GM04503 (cell line): Measurements from ENCODE around the gene SLC16A1.
A peak's percentile ranks its signal among the peaks of the same experiment; 100 is the strongest.

ENCODE experiments used
- DNase-seq: peaks from one replicate; pipeline ENCODE4 v3.0.0-alpha.2; 2012; ENCODE audit warnings: low read depth

Gene SLC16A1

DNA sequence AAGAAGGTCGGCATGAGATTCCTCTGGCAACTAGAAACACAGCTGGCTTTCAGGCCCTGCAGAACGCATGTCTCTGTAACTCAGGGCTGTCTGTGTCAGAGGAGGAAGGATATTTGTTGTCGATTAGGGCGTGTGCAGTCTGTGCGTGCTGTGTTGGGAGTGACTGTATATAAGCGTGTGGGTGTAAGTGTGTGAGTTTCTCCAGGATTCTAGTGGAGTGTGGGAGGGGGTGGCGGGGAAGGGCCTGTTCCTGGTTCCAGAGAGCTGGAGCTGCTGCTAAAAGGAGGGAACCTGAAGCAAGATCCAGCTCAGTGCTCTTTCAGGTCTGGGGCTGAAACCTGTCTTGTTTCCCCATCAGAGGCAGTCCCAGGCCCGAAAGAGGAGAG is 74.3 kb downstream of the SLC16A1 start:
- DNase-seq, result no peak

DNA sequence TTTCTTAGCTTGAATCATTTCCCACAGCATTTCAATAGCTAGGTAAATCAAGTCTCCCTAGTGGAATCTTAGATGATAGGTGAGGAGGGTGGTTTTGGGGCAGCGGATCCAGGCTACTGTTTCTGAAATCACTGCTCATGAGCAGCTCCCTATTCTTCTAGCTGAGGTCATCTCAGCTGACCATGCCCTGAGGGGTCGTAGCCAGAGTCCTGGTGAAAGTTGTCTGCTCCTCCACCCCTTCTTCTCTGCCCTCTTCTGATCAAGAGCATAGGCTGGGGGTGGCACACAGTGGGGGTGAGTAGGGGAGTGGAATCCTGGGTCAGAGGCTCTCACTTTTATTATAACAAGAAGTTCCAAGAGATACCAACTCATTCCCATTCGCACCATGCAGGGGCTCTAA is 76.2 kb downstream of the SLC16A1 start:
- DNase-seq, result no peak

- DNase-seq, result no peak
Observed at GRCh38 chr1:112878321-112878720, 77.7 kb downstream of the SLC16A1 start.

- no peak for DNase-seq
Observed at GRCh38 chr1:112877750-112878149, 78.2 kb downstream of the SLC16A1 start.

GRCh38 chr1:112876315-112876714 is 79.7 kb downstream of the SLC16A1 start:
- no peak for DNase-seq

- no peak for DNase-seq
Observed at GRCh38 chr1:112872551-112872962, 83.4 kb downstream of the SLC16A1 start.

DNA sequence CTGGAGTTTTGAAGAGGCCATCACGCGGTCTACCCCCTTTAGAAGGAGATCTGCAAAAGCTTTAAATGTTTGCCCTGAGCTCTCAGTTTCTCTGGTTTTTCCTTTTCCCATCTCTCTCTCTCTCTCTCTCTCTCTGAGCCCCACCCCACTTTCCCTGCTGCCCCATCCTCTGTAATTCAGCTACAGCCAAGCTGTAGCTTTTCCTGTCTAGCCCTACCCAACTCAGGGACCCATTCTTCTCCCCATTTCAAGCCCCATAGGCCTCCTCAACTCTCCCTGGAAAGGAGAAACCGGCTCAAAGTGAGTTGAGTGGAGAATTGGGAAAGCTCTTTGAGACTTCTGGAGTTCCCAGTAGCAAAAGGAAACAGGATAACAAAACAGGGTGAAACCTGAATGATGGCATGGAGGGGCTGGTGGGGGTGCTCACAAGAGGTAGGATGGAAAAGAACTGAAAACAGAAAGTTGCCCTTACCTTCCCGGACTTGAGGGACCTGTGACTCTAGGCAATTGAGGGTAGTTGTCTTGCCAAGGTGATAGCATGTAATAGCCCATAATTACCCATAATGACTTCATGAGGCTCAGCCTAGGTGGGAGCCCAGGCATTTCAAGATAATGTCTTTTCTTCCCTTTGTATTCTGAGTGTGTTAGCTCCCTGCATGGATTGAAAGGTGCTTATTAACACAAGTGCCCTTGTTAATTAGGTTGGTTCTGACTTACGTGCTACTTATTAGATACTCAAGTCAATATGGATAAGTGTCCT is 84.9 kb downstream of the SLC16A1 start:
- no peak for DNase-seq

- no peak for DNase-seq
Observed at GRCh38 chr1:112869895-112870294, 86.1 kb downstream of the SLC16A1 start.

GRCh38 chr1:112868191-112868590 is 87.8 kb downstream of the SLC16A1 start:
- no peak for DNase-seq

GRCh38 chr1:112866981-112867380 is 89.0 kb downstream of the SLC16A1 start:
- DNase-seq, result no peak

GRCh38 chr1:112866151-112866550 is 89.8 kb downstream of the SLC16A1 start:
- DNase-seq, result peak; percentile 45

GRCh38 chr1:112862753-112863426 is 93.1 kb downstream of the SLC16A1 start:
- no peak for DNase-seq
